Astrocyte (in vitro differentiated cells and primary cell): Measurements from ENCODE around the gene CABP4.

Source experiments
- EZH2 ChIP-seq: IDR thresholded peaks from 2 replicates; pipeline ENCODE4 v1.6.1; 2012; ENCODE audit warnings: mild to moderate bottlenecking, low read length, inconsistent platforms; ENCODE audit not compliant: insufficient read depth
- TF ChIP-seq, protein P1 (sequence below): IDR thresholded peaks from 2 replicates; pipeline ENCODE4 v1.5.1; 2011; ENCODE audit warnings: low read depth, mild to moderate bottlenecking, inconsistent platforms, low read length, moderate library complexity; ENCODE audit not compliant: insufficient read depth

DNA sequence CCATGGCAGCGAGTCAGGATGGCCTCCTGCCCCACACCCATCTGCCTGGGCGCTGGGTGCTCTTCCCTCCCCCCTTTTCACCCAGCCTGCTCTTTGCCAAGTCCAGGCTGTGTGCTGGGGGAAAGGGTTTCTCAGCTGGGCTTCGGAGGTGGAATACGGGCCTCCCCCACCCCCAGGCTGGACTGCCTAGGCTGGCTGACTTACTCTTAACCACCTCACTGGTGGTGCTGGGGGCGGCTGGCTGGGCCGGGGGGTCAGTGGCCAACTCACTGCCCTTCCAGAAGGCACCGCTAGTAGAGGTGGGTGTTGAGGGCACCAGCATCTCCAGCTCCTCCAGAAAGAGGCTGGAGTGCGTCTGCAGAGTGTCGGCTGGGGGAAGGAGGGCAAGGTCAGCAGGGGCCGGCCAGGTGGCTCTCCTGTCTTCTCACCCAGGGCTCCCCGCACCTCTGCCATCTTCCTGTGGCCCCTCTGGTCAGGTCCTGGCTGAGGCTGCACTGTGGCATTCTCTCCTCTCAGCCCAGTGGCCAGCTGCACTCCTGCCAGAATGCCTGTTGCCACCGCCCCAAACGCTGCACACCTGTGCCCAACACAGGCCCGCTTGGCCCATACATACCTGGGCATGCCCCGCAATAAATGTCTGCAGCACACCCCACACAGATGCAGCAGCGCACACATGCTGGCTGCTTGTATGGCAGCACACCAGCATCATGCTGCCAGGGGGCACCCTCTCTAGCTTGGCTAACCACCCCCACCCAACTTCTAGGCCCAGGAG, 40.3 kb downstream of the CABP4 start:
- TF ChIP-seq, protein P1, sequence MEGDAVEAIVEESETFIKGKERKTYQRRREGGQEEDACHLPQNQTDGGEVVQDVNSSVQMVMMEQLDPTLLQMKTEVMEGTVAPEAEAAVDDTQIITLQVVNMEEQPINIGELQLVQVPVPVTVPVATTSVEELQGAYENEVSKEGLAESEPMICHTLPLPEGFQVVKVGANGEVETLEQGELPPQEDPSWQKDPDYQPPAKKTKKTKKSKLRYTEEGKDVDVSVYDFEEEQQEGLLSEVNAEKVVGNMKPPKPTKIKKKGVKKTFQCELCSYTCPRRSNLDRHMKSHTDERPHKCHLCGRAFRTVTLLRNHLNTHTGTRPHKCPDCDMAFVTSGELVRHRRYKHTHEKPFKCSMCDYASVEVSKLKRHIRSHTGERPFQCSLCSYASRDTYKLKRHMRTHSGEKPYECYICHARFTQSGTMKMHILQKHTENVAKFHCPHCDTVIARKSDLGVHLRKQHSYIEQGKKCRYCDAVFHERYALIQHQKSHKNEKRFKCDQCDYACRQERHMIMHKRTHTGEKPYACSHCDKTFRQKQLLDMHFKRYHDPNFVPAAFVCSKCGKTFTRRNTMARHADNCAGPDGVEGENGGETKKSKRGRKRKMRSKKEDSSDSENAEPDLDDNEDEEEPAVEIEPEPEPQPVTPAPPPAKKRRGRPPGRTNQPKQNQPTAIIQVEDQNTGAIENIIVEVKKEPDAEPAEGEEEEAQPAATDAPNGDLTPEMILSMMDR = no peak
- TF ChIP-seq EZH2 = no peak
